Activated CD4-positive, alpha-beta T cell treated with anti-CD3 and anti-CD28 coated beads for 48 hours (primary cell): ENCODE results near the gene TRPT1.
A peak's percentile ranks its signal among the peaks of the same experiment; 100 is the strongest.

Source experiments
- DNase-seq: peaks from one replicate; pipeline ENCODE4 v3.0.0-alpha.2; 2020

The TRPT1 gene

GRCh38 chr11:64206457-64207255 lies 19.3 kb downstream of the TRPT1 start, which contains the start of gene FERMT3:
FERMT3 (plus strand) TSS chr11:64206721; CDS start chr11:64207365, 644 bp downstream.
- DNase-seq, result peak; percentile 87

GRCh38 chr11:64204464-64204989 lies 21.5 kb downstream of the TRPT1 start:
- peak; percentile 84 for DNase-seq

- no peak for DNase-seq
These were observed 21.9 kb downstream of the TRPT1 start for GRCh38 chr11:64204080-64204440.

GRCh38 chr11:64203421-64204079 lies 22.4 kb downstream of the TRPT1 start:
- no peak for DNase-seq

- DNase-seq, result no peak
These were observed 23.0 kb downstream of the TRPT1 start for GRCh38 chr11:64202992-64203391.

GRCh38 chr11:64201543-64201942 lies 24.4 kb downstream of the TRPT1 start:
- no peak for DNase-seq

- DNase-seq, result no peak
These were observed 27.5 kb downstream of the TRPT1 start for GRCh38 chr11:64198511-64198910.

- DNase-seq, result no peak
These were observed 29.4 kb downstream of the TRPT1 start for GRCh38 chr11:64196626-64197025.

GRCh38 chr11:64192434-64192833 lies 33.6 kb downstream of the TRPT1 start:
- DNase-seq, result no peak

- peak; percentile 59 for DNase-seq
These were observed 39.4 kb downstream of the TRPT1 start for GRCh38 chr11:64186492-64187165.

GRCh38 chr11:64185693-64186491 lies 40.1 kb downstream of the TRPT1 start, which contains the start of gene STIP1:
STIP1 (plus strand) TSS chr11:64186171; CDS start chr11:64186262, 91 bp downstream.
- peak; percentile 99 for DNase-seq

GRCh38 chr11:64185175-64185692 lies 40.8 kb downstream of the TRPT1 start:
- no peak for DNase-seq

GRCh38 chr11:64183890-64184289 lies 42.1 kb downstream of the TRPT1 start:
- no peak for DNase-seq

- DNase-seq, result peak; percentile 71
These were observed 44.2 kb downstream of the TRPT1 start for GRCh38 chr11:64181506-64182411.

- DNase-seq, result no peak
These were observed 45.1 kb downstream of the TRPT1 start for GRCh38 chr11:64180891-64181290.

- DNase-seq, result no peak
These were observed 46.9 kb downstream of the TRPT1 start for GRCh38 chr11:64178951-64179639.

GRCh38 chr11:64178203-64178602 lies 47.8 kb downstream of the TRPT1 start:
- DNase-seq, result no peak

GRCh38 chr11:64176751-64177150 lies 49.2 kb downstream of the TRPT1 start:
- no peak for DNase-seq
